Measurements from ENCODE around the gene RRP12. TPM values are rescaled to one million over a fixed set of nuclear protein-coding genes. Genes with fewer than 3 reads are reported as not detected.

Gene RRP12
- total and polyA plus RNA-seq, 2 experiments from 2014 or later: 14.9 to 16.2 TPM

- Histone ChIP-seq H3K27me3 (no peaks in the 10 kb centered on the region), H3K36me3 (no peaks in the 10 kb centered on the region), H3K4me3 (peak within 1 kb of the TSS; percentile 87), H3K27ac (peak within 1 kb of the TSS; percentile 95), H3K9me3 (ENCODE audit: low read depth) (no peaks in the 10 kb centered on the region), H3K4me1 (ENCODE audit: low read depth) (peaks cover 24% of the 10 kb centered on the region)
- TF ChIP-seq CTCF (IDR thresholded peaks at IDR 0.05; ENCODE audit: low read depth, low read length): no peak
- DNase-seq (ENCODE audit: low read depth in 1 of 2, low spot score in 1 of 2): peak; percentile 94 to 97
These were observed 66.6 kb downstream of the RRP12 start, which contains the start of gene FRAT2 for GRCh38 chr10:97334370-97335175. Gene FRAT2, minus strand, starts transcription at chr10:97334729. Its CDS starts 157 bp downstream, at chr10:97334572.

GRCh38 chr10:97333601-97334369 is 67.4 kb downstream of the RRP12 start:
- TF ChIP-seq CTCF (IDR thresholded peaks at IDR 0.05; ENCODE audit: low read depth, low read length): no peak
- Histone ChIP-seq H3K27ac (peak overlapping the region; percentile 95), H3K9me3 (ENCODE audit: low read depth) (no peaks in the 10 kb centered on the region), H3K4me1 (ENCODE audit: low read depth) (peaks cover 32% of the 10 kb centered on the region), H3K36me3 (no peaks in the 10 kb centered on the region), H3K4me3 (peak overlapping the region; percentile 87), H3K27me3 (no peaks in the 10 kb centered on the region)
- DNase-seq (ENCODE audit: low read depth in 1 of 2, low spot score in 1 of 2): peak; percentile 52 to 62

GRCh38 chr10:97333351-97333600 is 67.9 kb downstream of the RRP12 start:
- TF ChIP-seq CTCF (IDR thresholded peaks at IDR 0.05; ENCODE audit: low read depth, low read length): no peak
- Histone ChIP-seq H3K4me3 (peak overlapping the region; percentile 87), H3K27ac (peak overlapping the region; percentile 80), H3K9me3 (ENCODE audit: low read depth) (no peaks in the 10 kb centered on the region), H3K36me3 (no peaks in the 10 kb centered on the region), H3K4me1 (ENCODE audit: low read depth) (peaks cover 37% of the 10 kb centered on the region), H3K27me3 (no peaks in the 10 kb centered on the region)
- peak; percentile 56 to 61 for DNase-seq (ENCODE audit: low read depth in 1 of 2, low spot score in 1 of 2)

- H3K4me1 ChIP-seq (ENCODE audit: low read depth): peaks cover 42% of the 10 kb centered on the region
- TF ChIP-seq CTCF (IDR thresholded peaks at IDR 0.05; ENCODE audit: low read depth, low read length): peak; percentile 52
- peak overlapping the region; percentile 80 for H3K27ac ChIP-seq
- DNase-seq (ENCODE audit: low read depth in 1 of 2, low spot score in 1 of 2): peak; percentile 73 to 83
- H3K36me3 ChIP-seq: no peaks in the 10 kb centered on the region
- no peaks in the 10 kb centered on the region for H3K27me3 ChIP-seq
- H3K4me3 ChIP-seq: peak overlapping the region; percentile 87
- no peaks in the 10 kb centered on the region for H3K9me3 ChIP-seq (ENCODE audit: low read depth)
These were observed 68.4 kb downstream of the RRP12 start for GRCh38 chr10:97332591-97333350.

GRCh38 chr10:97331153-97331703 is 69.9 kb downstream of the RRP12 start:
- Histone ChIP-seq H3K27me3 (no peaks in the 10 kb centered on the region), H3K27ac (no peak overlapping the region), H3K36me3 (no peaks in the 10 kb centered on the region), H3K4me3 (peak overlapping the region; percentile 87), H3K9me3 (ENCODE audit: low read depth) (no peaks in the 10 kb centered on the region), H3K4me1 (ENCODE audit: low read depth) (peaks cover 39% of the 10 kb centered on the region)
- no peak for TF ChIP-seq CTCF (IDR thresholded peaks at IDR 0.05; ENCODE audit: low read depth, low read length)
- DNase-seq (ENCODE audit: low read depth in 1 of 2, low spot score in 1 of 2): no peak
